Glutamatergic neuron (in vitro differentiated cells): ENCODE results near the gene RB1. TPM values are rescaled to one million over a fixed set of nuclear protein-coding genes. Genes with fewer than 3 reads are reported as not detected.

Experiments
- DNase-seq: peaks from one replicate; pipeline ENCODE4 v3.0.0; 2022
- H3K27ac Mint-ChIP-seq: one replicate; pipeline ENCODE4 v1.8.0; 2020; ENCODE audit warnings: mild to moderate bottlenecking, mixed read lengths, inconsistent platforms; ENCODE audit not compliant: unreplicated experiment
- H3K27me3 Mint-ChIP-seq: one replicate; pipeline ENCODE4 v1.8.0; 2020; ENCODE audit warnings: mild to moderate bottlenecking, moderate library complexity, mixed read lengths, inconsistent platforms; ENCODE audit not compliant: unreplicated experiment
- H3K36me3 Mint-ChIP-seq: one replicate; pipeline ENCODE4 v1.8.0; 2020; ENCODE audit warnings: mild to moderate bottlenecking, mixed read lengths, inconsistent platforms; ENCODE audit not compliant: unreplicated experiment
- H3K4me1 Mint-ChIP-seq: one replicate; pipeline ENCODE4 v1.8.0; 2020; ENCODE audit warnings: mild to moderate bottlenecking, low read depth, mixed read lengths, inconsistent platforms; ENCODE audit not compliant: unreplicated experiment
- H3K4me3 Mint-ChIP-seq: one replicate; pipeline ENCODE4 v1.8.0; 2020; ENCODE audit warnings: mild to moderate bottlenecking, mixed read lengths, inconsistent platforms; ENCODE audit not compliant: unreplicated experiment
- H3K9me3 Mint-ChIP-seq: one replicate; pipeline ENCODE4 v1.8.0; 2020; ENCODE audit warnings: mild to moderate bottlenecking, moderate library complexity, mixed read lengths, inconsistent platforms; ENCODE audit not compliant: unreplicated experiment
- total RNA-seq: library from RNA; stranded (reverse); fragmentation: NEBNext Ultra II Directional; extraction: Animal tissue kit (Norgen Biotek cat#: 25700); gene quantifications from one replicate; pipeline ENCODE4 v1.2.1, GENCODE V29; 2021; ENCODE audit not compliant: unreplicated experiment
- TF ChIP-seq, protein P1 (sequence below): fragments of 200-600 bp; sonication (generic); IDR thresholded peaks from one replicate; pipeline ENCODE4 v1.5.0; 2021; ENCODE audit not compliant: partially characterized antibody, unreplicated experiment

Gene RB1
- total RNA-seq, 1 donor from 2014 or later, result 50.3 TPM

GRCh38 chr13:48266150-48266549 is 37.4 kb upstream of the RB1 start:
- H3K27me3 Mint-ChIP-seq, result no peaks in the 10 kb centered on the region
- no peak for DNase-seq
- H3K9me3 Mint-ChIP-seq, result no peaks in the 10 kb centered on the region
- H3K4me3 Mint-ChIP-seq, result no peak overlapping the region
- H3K27ac Mint-ChIP-seq, result no peak overlapping the region
- no peaks in the 10 kb centered on the region for H3K4me1 Mint-ChIP-seq
- TF ChIP-seq, protein P1, sequence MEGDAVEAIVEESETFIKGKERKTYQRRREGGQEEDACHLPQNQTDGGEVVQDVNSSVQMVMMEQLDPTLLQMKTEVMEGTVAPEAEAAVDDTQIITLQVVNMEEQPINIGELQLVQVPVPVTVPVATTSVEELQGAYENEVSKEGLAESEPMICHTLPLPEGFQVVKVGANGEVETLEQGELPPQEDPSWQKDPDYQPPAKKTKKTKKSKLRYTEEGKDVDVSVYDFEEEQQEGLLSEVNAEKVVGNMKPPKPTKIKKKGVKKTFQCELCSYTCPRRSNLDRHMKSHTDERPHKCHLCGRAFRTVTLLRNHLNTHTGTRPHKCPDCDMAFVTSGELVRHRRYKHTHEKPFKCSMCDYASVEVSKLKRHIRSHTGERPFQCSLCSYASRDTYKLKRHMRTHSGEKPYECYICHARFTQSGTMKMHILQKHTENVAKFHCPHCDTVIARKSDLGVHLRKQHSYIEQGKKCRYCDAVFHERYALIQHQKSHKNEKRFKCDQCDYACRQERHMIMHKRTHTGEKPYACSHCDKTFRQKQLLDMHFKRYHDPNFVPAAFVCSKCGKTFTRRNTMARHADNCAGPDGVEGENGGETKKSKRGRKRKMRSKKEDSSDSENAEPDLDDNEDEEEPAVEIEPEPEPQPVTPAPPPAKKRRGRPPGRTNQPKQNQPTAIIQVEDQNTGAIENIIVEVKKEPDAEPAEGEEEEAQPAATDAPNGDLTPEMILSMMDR, result no peak
- no peaks in the 10 kb centered on the region for H3K36me3 Mint-ChIP-seq

- no peaks in the 10 kb centered on the region for H3K27me3 Mint-ChIP-seq
- no peak overlapping the region for H3K27ac Mint-ChIP-seq
- no peak overlapping the region for H3K4me3 Mint-ChIP-seq
- no peaks in the 10 kb centered on the region for H3K36me3 Mint-ChIP-seq
- DNase-seq, result no peak
- H3K9me3 Mint-ChIP-seq, result no peaks in the 10 kb centered on the region
- TF ChIP-seq, protein P1, result no peak
- H3K4me1 Mint-ChIP-seq, result no peaks in the 10 kb centered on the region
Observed at GRCh38 chr13:48266701-48267639, 36.6 kb upstream of the RB1 start.

DNA sequence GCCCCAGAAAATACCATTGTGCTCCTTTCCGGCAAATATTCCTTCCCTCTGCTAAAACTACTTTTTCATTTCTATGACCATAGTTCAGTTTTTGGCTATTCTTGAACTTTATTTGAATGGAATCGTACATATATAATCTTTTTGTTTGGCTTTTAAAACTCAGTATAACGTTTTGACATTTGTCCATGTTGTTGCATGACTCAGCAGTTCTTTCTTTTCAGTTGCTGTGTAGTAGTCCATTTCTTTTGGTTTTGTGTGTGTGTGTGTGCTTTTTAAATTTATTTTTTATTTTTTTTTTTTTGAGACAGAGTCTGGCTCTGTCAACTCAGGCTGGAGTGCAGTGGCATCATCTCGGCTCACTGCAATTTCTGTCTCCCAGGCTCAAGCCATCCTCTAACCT is 35.5 kb upstream of the RB1 start:
- H3K27me3 Mint-ChIP-seq, result no peaks in the 10 kb centered on the region
- TF ChIP-seq, protein P1, result no peak
- H3K4me1 Mint-ChIP-seq, result no peaks in the 10 kb centered on the region
- DNase-seq, result no peak
- H3K27ac Mint-ChIP-seq, result no peak overlapping the region
- no peaks in the 10 kb centered on the region for H3K36me3 Mint-ChIP-seq
- no peak overlapping the region for H3K4me3 Mint-ChIP-seq
- no peaks in the 10 kb centered on the region for H3K9me3 Mint-ChIP-seq

DNA sequence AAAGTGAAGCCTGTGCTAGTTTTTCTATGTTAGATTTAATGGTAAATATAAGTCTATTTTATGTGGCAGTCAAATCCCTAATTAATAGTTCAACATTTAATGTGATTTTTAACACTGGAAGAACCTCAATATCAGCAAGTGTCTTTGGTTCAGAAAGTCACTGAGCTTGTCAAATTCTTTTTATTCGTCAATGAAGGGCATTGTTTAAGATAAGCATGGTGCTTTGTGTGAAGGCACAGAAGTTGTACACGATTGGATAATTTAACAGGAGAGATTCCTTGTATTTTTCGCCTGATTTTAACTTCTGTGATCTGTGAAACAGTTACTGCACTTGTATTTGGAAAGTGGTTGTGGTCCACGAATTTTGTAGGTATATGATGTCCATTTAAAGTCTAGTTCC is 30.2 kb upstream of the RB1 start:
- Mint-ChIP-seq H3K4me1 (no peaks in the 10 kb centered on the region), H3K4me3 (no peak overlapping the region), H3K27me3 (no peaks in the 10 kb centered on the region)

More for the DNA sequence above, 30.2 kb upstream of the RB1 start:
- TF ChIP-seq, protein P1, result no peak
- H3K36me3 Mint-ChIP-seq, result no peaks in the 10 kb centered on the region
- no peaks in the 10 kb centered on the region for H3K9me3 Mint-ChIP-seq
- no peak overlapping the region for H3K27ac Mint-ChIP-seq
- no peak for DNase-seq
